GM18507 (cell line): ENCODE results near the gene C19orf25.
"Not testable (repeated sequence)": the region's sequence is repeated elsewhere in the genome, so short reads cannot be mapped to it uniquely, and the experiment has no call there.

Source experiments
- DNase-seq: peaks from one replicate; pipeline ENCODE4 v3.0.0; 2011; ENCODE audit warnings: low read depth; ENCODE audit not compliant: insufficient read length; ENCODE audit errors: extremely low spot score
- FAIRE-seq: peaks from 2 replicates; lab custom pipeline; 2011; peaks lifted over from hg19 to GRCh38; lab: Jason Lieb, UNC

Gene C19orf25

GRCh38 chr19:1483131-1483978 lies 4.3 kb upstream of the C19orf25 start:
- DNase-seq (no peak), FAIRE-seq (no peak)

GRCh38 chr19:1482361-1483130 lies 3.5 kb upstream of the C19orf25 start:
- no peak for FAIRE-seq
- no peak for DNase-seq

- no peak for FAIRE-seq
- no peak for DNase-seq
Observed at GRCh38 chr19:1481893-1482360, 2.9 kb upstream of the C19orf25 start.

- DNase-seq (no peak), FAIRE-seq (no peak)
Observed at GRCh38 chr19:1481224-1481892, 2.3 kb upstream of the C19orf25 start.

GRCh38 chr19:1477056-1477455 lies 2.0 kb downstream of the C19orf25 start:
- FAIRE-seq, DNase-seq: not testable (repeated sequence)

- DNase-seq: no peak
- no peak for FAIRE-seq
Observed at GRCh38 chr19:1475751-1476437, 3.1 kb downstream of the C19orf25 start.

DNA sequence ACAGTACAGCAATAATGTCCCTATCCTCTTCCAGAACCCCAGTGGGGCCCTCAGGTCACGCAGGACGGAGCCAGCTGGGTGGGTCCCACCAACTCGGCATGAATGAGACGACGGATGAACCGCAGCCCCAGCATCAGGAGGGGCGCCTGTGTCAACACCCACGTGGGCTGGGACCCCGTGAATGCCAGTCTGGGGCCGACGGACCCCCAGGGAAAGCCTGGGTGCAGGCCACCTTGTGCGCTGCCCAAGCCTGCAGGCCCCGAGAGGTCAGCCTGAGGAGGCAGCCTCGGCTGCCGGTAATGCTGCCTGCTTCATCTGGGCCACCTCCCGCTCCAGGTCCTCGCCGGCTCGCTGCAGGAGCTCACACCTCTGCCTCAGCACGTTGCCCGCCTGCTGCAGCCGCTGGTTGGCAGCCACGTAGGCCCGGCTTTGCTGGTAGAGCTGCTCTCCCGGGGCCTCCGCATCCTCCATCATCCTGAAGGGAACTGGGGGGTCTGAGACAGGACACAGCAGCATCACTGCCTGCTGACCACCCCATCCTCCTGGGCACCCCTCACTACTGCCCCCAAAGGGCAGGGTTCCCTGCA lies 4.2 kb downstream of the C19orf25 start:
- no peak for FAIRE-seq
- DNase-seq: no peak

- FAIRE-seq: no peak
- no peak for DNase-seq
Observed at GRCh38 chr19:1474011-1474764, 4.8 kb downstream of the C19orf25 start.

- FAIRE-seq: no peak
- no peak for DNase-seq
Observed at GRCh38 chr19:1473085-1473851, 5.7 kb downstream of the C19orf25 start.

DNA sequence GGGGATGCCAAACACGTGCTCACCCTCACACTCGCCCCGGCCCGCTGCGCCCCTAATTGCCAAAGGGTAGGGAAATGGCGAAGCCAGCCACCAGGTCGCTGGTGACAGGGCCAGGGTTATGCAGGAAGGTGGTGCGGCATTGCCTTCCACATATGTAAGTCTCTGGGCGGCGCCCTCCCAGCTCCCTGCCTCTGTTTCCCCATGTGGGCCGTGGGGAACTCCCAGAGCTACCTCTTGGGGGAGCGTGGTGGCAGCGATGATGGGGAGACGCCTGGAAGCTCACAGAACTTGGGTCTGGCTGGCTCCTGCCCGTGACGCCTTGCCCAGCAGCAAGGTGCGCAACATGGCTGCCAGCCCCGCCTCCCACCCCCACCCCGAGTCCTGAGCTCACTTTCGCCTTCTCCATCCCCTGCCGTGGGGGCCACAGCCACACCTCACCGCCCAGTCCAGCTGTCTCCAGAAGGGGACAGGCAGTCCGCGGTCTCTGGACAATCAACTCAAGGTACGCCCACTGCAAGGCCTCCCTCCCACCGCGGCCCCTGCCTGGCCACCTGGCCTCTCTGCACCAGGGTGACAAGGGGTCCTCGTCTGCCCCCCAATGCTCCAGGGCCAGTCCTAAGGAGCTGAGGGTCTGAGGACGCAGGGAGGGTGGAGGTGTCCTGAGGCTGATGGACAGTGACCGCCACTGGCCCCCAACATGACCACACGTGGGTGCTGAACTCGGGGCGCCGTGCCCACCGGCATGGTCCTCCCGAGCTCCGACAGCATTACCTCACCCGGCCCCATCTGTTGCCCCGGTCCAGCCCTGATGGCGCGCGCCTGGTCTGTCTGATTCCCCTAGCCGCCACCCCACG lies 6.6 kb downstream of the C19orf25 start:
- FAIRE-seq (no peak), DNase-seq (no peak)

GRCh38 chr19:1471515-1472160 lies 7.4 kb downstream of the C19orf25 start:
- FAIRE-seq (no peak), DNase-seq (no peak)

DNA sequence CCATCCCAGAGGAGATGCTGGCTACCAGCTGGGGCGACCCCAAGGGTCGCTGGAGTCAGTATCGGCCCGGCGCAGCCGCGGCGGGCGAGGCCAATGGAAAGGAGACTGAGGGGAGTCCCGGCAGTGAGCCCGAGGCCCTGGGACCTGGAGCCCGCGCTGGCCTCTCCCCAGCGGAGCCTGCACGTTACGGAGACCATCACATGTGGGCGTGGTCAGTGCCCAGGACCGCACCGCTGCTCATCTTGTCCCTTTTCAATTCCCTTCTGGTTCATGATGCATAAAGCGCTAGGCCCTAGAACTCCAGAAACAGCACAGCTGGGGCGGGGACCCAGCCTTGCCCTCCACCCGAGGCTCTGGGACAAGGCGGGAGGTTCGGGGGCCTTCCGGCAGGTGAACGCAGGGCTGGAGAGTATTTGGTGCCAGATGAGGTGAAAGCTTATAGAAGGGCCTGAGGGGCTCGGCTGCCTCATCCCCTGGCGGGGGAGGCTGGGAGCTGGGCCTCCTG lies 8.0 kb downstream of the C19orf25 start:
- no peak for DNase-seq
- FAIRE-seq: no peak

- FAIRE-seq (peak; percentile 64), DNase-seq (no peak)
Observed at GRCh38 chr19:1470305-1471009, 8.6 kb downstream of the C19orf25 start.

DNA sequence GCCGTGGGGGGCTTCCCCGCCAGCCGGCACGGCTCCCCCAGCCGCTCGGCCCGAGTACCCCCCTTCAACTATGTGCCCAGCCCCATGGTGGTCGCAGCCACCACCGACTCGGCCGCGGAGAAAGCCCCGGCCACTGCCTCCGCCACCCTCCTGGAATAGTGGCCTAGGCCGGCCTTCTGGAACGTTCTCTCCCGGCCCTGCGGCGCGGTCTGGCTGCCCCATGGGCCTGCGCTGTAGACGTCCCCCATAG lies 9.0 kb downstream of the C19orf25 start:
- no peak for FAIRE-seq

GRCh38 chr19:1469255-1470054 lies 9.6 kb downstream of the C19orf25 start:
- no peak for FAIRE-seq
- no peak for DNase-seq

More for the DNA sequence above, 9.0 kb downstream of the C19orf25 start:
- DNase-seq: no peak
